Pancreas (tissue), 10 donors: ENCODE measurements around the gene ISOC2. TPM values are rescaled to one million over a fixed set of nuclear protein-coding genes. Genes with fewer than 3 reads are reported as not detected.

Experiments
- ATAC-seq, 4 donors: fragments of 200-7000 bp; cut with Tn5 transposase; one replicate each; pipeline versions ENCODE4 v1.8.0 to v1.9.1; 2020; ENCODE audit warnings: mild to moderate bottlenecking in 4 of 4, moderate library complexity in 4 of 4
- DNase-seq, 6 donors: peaks; one replicate each; pipeline ENCODE4 v3.0.0-alpha.2; 2020
- FAIRE-seq: peaks from 2 replicates; lab custom pipeline; 2012; peaks lifted over from hg19 to GRCh38; lab: Jason Lieb, UNC
- H3K27ac ChIP-seq, 4 donors: fragments of 200-600 bp; sonication (generic); 1 replicate in 3 of 4; 2 replicates in 1 of 4; pipeline versions ENCODE4 v1.5.0 to v1.8.0; 2020
- H3K27me3 ChIP-seq, 4 donors: fragments of 200-600 bp; one replicate each; pipeline ENCODE4 v1.8.0; 2021
- H3K36me3 ChIP-seq, 3 donors: fragments of 200-600 bp; sonication (generic) in 1 of 3; one replicate each; pipeline versions ENCODE4 v1.5.0 to v1.8.0; 2020 to 2021
- H3K4me1 ChIP-seq, 3 donors: fragments of 200-600 bp; one replicate each; pipeline ENCODE4 v1.8.0; 2021
- H3K4me3 ChIP-seq, 4 donors: fragments of 200-600 bp; sonication (generic) in 2 of 4; one replicate each; pipeline versions ENCODE4 v1.5.0 to v1.8.0; 2020 to 2021
- H3K9me3 ChIP-seq, 4 donors: fragments of 200-600 bp; one replicate each; pipeline ENCODE4 v1.8.0; 2021
- CTCF ChIP-seq, 4 donors: fragments of 200-600 bp; sonication (generic) in 3 of 4; IDR thresholded peaks; one replicate each; pipeline versions ENCODE4 v1.5.0 to v1.8.0; 2021; ENCODE audit warnings: antibody characterized with exemption in 4 of 4
- WGBS, 2 donors: extraction: QIAGEN DNeasy Blood & Tissue Kit; methylation state at CpG; one replicate each; pipeline ENCODE4 v1.1.7; 2013; 5-methylcytosine and 5-hydroxymethylcytosine counted together
- intact Hi-C, 3 donors: fragments of 100-400 bp; cut with DNase I; formaldehyde crosslinking; loops; one replicate each; pipeline versions ENCODE4 v1.11.1 to v1.14.2; 2022
- polyA plus RNA-seq, 2 donors: library from polyadenylated mRNA; stranded (reverse); fragments of 200-250 nt; gene quantifications; one replicate each; pipeline ENCODE4 v1.2.3, GENCODE V29; 2013
- total RNA-seq, 6 donors: library from RNA; stranded (reverse); fragmentation: NEBNext Ultra II Directional in 4 of 6; extraction: Animal tissue kit (Norgen Biotek cat#: 25700) in 4 of 6; gene quantifications; one replicate each; pipeline versions ENCODE4 v1.2.1 to v1.2.4, GENCODE V29; 2021 to 2023
- donor health status: healthy with polysubstance abuse.
- donor health status: DM: no; HTN: no; CAD: no; lungs with moderate emphysema.
- donor health status: DM: no; HTN: no; CAD: no.
- donor health status: control.
- donor health status: control.
- donor health status: Bipolar disorder and iron deficiency.
- donor health status: DM: yes; HTN: yes; CAD: no.
- donor health status: DM: no; HTN: no; CAD: no.
- donor health status: DM: no; HTN: no; CAD: no.
- donor health status: DM: yes; HTN: yes; CAD: no.

The ISOC2 gene
- total and polyA plus RNA-seq, 8 donors = 13.0 to 43.9 (median 21.8) TPM

GRCh38 chr19:55436847-55437246 is 24.6 kb downstream of the ISOC2 start:
- WGBS, 2 donors = 34 to 37% methylated on average over 8 of the region's 8 CpGs
- Histone ChIP-seq H3K27me3 (peaks cover 0 to 18% (median 7%) of the 10 kb centered on the region in 4 donors), H3K4me3 (no peak overlapping the region), H3K27ac (no peak overlapping the region), H3K9me3 (no peaks in the 10 kb centered on the region), H3K36me3 (no peaks in the 10 kb centered on the region), H3K4me1 (no peaks in the 10 kb centered on the region)
- TF ChIP-seq CTCF (IDR thresholded peaks at IDR 0.05) = no peak
- intact Hi-C loops = no loop called here
- DNase-seq (no peak), ATAC-seq (no peak), FAIRE-seq (no peak)

- Histone ChIP-seq H3K4me3 (no peak overlapping the region), H3K9me3 (no peaks in the 10 kb centered on the region), H3K27me3 (peaks cover 0 to 8% (median 3%) of the 10 kb centered on the region in 4 donors), H3K27ac (no peak overlapping the region), H3K4me1 (no peaks in the 10 kb centered on the region), H3K36me3 (no peaks in the 10 kb centered on the region)
- DNase-seq (no peak), ATAC-seq (no peak), FAIRE-seq (no peak)
- no peak for TF ChIP-seq CTCF (IDR thresholded peaks at IDR 0.05)
- 76 to 83% methylated on average over 4 of the region's 4 CpGs for whole genome bisulfite sequencing, 2 donors
- intact Hi-C loops = no loop called here
Observed at GRCh38 chr19:55435020-55435419, 26.4 kb downstream of the ISOC2 start.

GRCh38 chr19:55434356-55434919 is 27.0 kb downstream of the ISOC2 start:
- 69 to 94% methylated on average over 4 of the region's 4 CpGs for WGBS, 2 donors
- ATAC-seq (no peak), FAIRE-seq (no peak), DNase-seq (no peak)
- peaks cover 0 to 8% (median 2%) of the 10 kb centered on the region in 4 donors for H3K27me3 ChIP-seq
- H3K4me1 ChIP-seq = no peaks in the 10 kb centered on the region
- H3K36me3 ChIP-seq = no peaks in the 10 kb centered on the region
- no peak for TF ChIP-seq CTCF (IDR thresholded peaks at IDR 0.05)
- H3K27ac ChIP-seq = no peak overlapping the region
- H3K9me3 ChIP-seq = no peaks in the 10 kb centered on the region
- intact Hi-C loops = no loop called here
- no peak overlapping the region for H3K4me3 ChIP-seq

GRCh38 chr19:55433292-55433691 is 28.1 kb downstream of the ISOC2 start:
- ATAC-seq (no peak), DNase-seq (peak in 1 of 6 donors; percentile 71), FAIRE-seq (no peak)
- Histone ChIP-seq H3K4me3 (no peak overlapping the region), H3K27ac (no peak overlapping the region), H3K4me1 (no peaks in the 10 kb centered on the region), H3K36me3 (no peaks in the 10 kb centered on the region), H3K27me3 (peaks cover 0 to 8% (median 2%) of the 10 kb centered on the region in 4 donors), H3K9me3 (no peaks in the 10 kb centered on the region)
- 1 to 5% methylated on average over 19 to 48 of the region's 48 CpGs for WGBS, 2 donors
- intact Hi-C loops = no loop called here
- no peak for TF ChIP-seq CTCF (IDR thresholded peaks at IDR 0.05)

GRCh38 chr19:55432241-55432959 is 29.0 kb downstream of the ISOC2 start:
- Histone ChIP-seq H3K27ac (no peak overlapping the region), H3K4me1 (no peaks in the 10 kb centered on the region), H3K4me3 (no peak overlapping the region), H3K36me3 (no peaks in the 10 kb centered on the region), H3K27me3 (peaks cover 0 to 8% (median 2%) of the 10 kb centered on the region in 4 donors), H3K9me3 (no peaks in the 10 kb centered on the region)
- ATAC-seq (no peak), DNase-seq (no peak), FAIRE-seq (no peak)
- TF ChIP-seq CTCF (IDR thresholded peaks at IDR 0.05) = no peak
- 76 to 77% methylated on average over 14 of the region's 14 CpGs for WGBS, 2 donors
- intact Hi-C loops = no loop called here
